PC-9 (cell line): ENCODE data around the gene DUSP22. TPM values are rescaled to one million over a fixed set of nuclear protein-coding genes. Genes with fewer than 3 reads are reported as not detected.

ENCODE experiments used
- BruUV-seq: library from RNA; stranded (reverse); fragments of 400-500 nt; replicated peaks from 2 replicates; lab custom pipeline; 2021; lab: Mats Ljungman, UMichigan
- CTCF ChIA-PET: fragments of 300-600 bp; sonication (Branson Sonifier 250); formaldehyde crosslinking; loops from one replicate; lab custom pipeline; 2022; ENCODE audit warnings: antibody characterized with exemption; lab: Charles Lee
- POLR2A ChIA-PET: fragments of 300-600 bp; sonication (Branson Sonifier 250); formaldehyde crosslinking; loops from one replicate; lab custom pipeline; 2022; ENCODE audit warnings: antibody characterized with exemption; ENCODE audit not compliant: unreplicated experiment; lab: Charles Lee
- DNase-seq, 2 experiments: peaks; one replicate each; pipeline versions ENCODE4 v3.0.0 to v3.0.0-alpha.2; 2015 to 2022; ENCODE audit warnings: mixed read lengths in 1 of 2
- H2AFZ ChIP-seq: fragments of 200-600 bp; sonication (generic); 2 replicates; pipeline ENCODE4 v1.8.1; 2017; ENCODE audit warnings: antibody characterized with exemption
- H3F3A ChIP-seq: fragments of 200-600 bp; sonication (generic); 2 replicates; pipeline ENCODE4 v1.8.1; 2017; ENCODE audit warnings: antibody characterized with exemption, mild to moderate bottlenecking, low read depth; ENCODE audit not compliant: insufficient read depth
- H3K27ac ChIP-seq: fragments of 200-600 bp; sonication (generic); 2 replicates; pipeline ENCODE4 v1.6.1; 2016; ENCODE audit warnings: mixed run types
- H3K27me3 ChIP-seq: fragments of 200-600 bp; sonication (generic); 2 replicates; pipeline ENCODE4 v1.6.1; 2016; ENCODE audit warnings: low read depth, mixed run types; ENCODE audit not compliant: insufficient read depth
- H3K36me3 ChIP-seq: fragments of 200-600 bp; sonication (generic); 2 replicates; pipeline ENCODE4 v1.6.1; 2016; ENCODE audit warnings: low read depth, mixed run types
- H3K4me1 ChIP-seq: fragments of 200-600 bp; sonication (generic); replicated peaks from 2 replicates; pipeline ENCODE4 v1.6.1; 2016; ENCODE audit warnings: mixed run types; ENCODE audit not compliant: insufficient read depth
- H3K4me2 ChIP-seq: fragments of 200-600 bp; sonication (generic); 2 replicates; pipeline ENCODE4 v1.6.1; 2017; ENCODE audit warnings: mixed run types
- H3K4me3 ChIP-seq: fragments of 200-600 bp; sonication (generic); 2 replicates; pipeline ENCODE4 v1.6.1; 2016; ENCODE audit warnings: mixed run types
- H3K79me2 ChIP-seq: fragments of 200-600 bp; sonication (generic); 2 replicates; pipeline ENCODE4 v1.6.1; 2017; ENCODE audit warnings: low read depth, mixed run types
- H3K9me2 ChIP-seq: fragments of 200-600 bp; sonication (generic); 2 replicates; pipeline ENCODE4 v1.8.1; 2017; ENCODE audit warnings: mild to moderate bottlenecking; ENCODE audit not compliant: insufficient read depth
- H3K9me3 ChIP-seq: fragments of 200-600 bp; sonication (generic); 2 replicates; pipeline ENCODE4 v1.8.1; 2016; ENCODE audit warnings: low read depth; ENCODE audit not compliant: insufficient read depth
- H4K20me1 ChIP-seq: fragments of 200-600 bp; sonication (generic); 2 replicates; pipeline ENCODE4 v1.8.1; 2017; ENCODE audit not compliant: insufficient read depth
- CTCF ChIP-seq: fragments of 200-600 bp; sonication (generic); conservative IDR thresholded peaks from 2 replicates; pipeline ENCODE4 v1.6.1; 2017; ENCODE audit warnings: mixed run types, antibody characterized with exemption, mild to moderate bottlenecking, moderate library complexity
- EZH2 ChIP-seq: fragments of 200-600 bp; sonication (generic); IDR thresholded peaks from 2 replicates; pipeline ENCODE4 v1.8.0; 2017; ENCODE audit warnings: antibody characterized with exemption, low read depth
- intact Hi-C: fragments of 100-400 bp; cut with micrococcal nuclease; formaldehyde crosslinking; loops from one replicate; pipeline ENCODE4 v1.10.0; 2022; ENCODE audit not compliant: unreplicated experiment
- total RNA-seq: library from RNA; stranded (reverse); gene quantifications from 2 replicates; pipeline ENCODE4 v1.2.3, GENCODE V29; 2021

DUSP22 gene
- total RNA-seq, 1 experiment from 2014 or later = 25.5 TPM

- ChIA-PET POLR2A (no interaction called here), CTCF (no interaction called here)
- peaks cover 100% of the 10 kb centered on the region for H3K27me3 ChIP-seq
- TF ChIP-seq EZH2 = no peak
- TF ChIP-seq CTCF = no peak
- BruUV-seq = no TSS peak
- H3K4me2 ChIP-seq = no peak overlapping the region
- H3K79me2 ChIP-seq = no peaks in the 10 kb centered on the region
- no peak overlapping the region for H2AFZ ChIP-seq
- no peak for DNase-seq
- no peaks in the 10 kb centered on the region for H3K9me3 ChIP-seq
- intact Hi-C loops = no loop called here
- no peaks in the 10 kb centered on the region for H3K9me2 ChIP-seq
- no peaks in the 10 kb centered on the region for H4K20me1 ChIP-seq
- no peaks in the 10 kb centered on the region for H3K4me1 ChIP-seq
- no peaks in the 10 kb centered on the region for H3F3A ChIP-seq
- H3K4me3 ChIP-seq = no peak overlapping the region
- no peak overlapping the region for H3K27ac ChIP-seq
- H3K36me3 ChIP-seq = no peaks in the 10 kb centered on the region
Observed at GRCh38 chr6:351011-351866, 59.0 kb downstream of the DUSP22 start.

- ChIA-PET CTCF (no interaction called here), POLR2A (no interaction called here)
Observed at GRCh38 chr6:351867-352289, 59.6 kb downstream of the DUSP22 start.

GRCh38 chr6:352474-352873, 60.2 kb downstream of the DUSP22 start:
- intact Hi-C loops = no loop called here
- Histone ChIP-seq H3K27ac (no peak overlapping the region), H3K4me1 (no peaks in the 10 kb centered on the region), H3K9me3 (no peaks in the 10 kb centered on the region), H3K79me2 (no peaks in the 10 kb centered on the region), H3K9me2 (no peaks in the 10 kb centered on the region), H3K36me3 (no peaks in the 10 kb centered on the region), H3K4me2 (no peak overlapping the region), H3K27me3 (peaks cover 100% of the 10 kb centered on the region), H3K4me3 (no peak overlapping the region), H4K20me1 (no peaks in the 10 kb centered on the region), H3F3A (no peaks in the 10 kb centered on the region), H2AFZ (no peak overlapping the region)
- no TSS peak for BruUV-seq
- CTCF ChIA-PET = no interaction called here
- no peak for DNase-seq
- POLR2A ChIA-PET = no interaction called here
- TF ChIP-seq EZH2 (no peak), CTCF (no peak)

More at GRCh38 chr6:351867-352289, 59.6 kb downstream of the DUSP22 start:
- H3K79me2 ChIP-seq = no peaks in the 10 kb centered on the region
- TF ChIP-seq CTCF = no peak
- no peak for TF ChIP-seq EZH2
- intact Hi-C loops = no loop called here
- H4K20me1 ChIP-seq = no peaks in the 10 kb centered on the region
- H3K4me3 ChIP-seq = no peak overlapping the region
- BruUV-seq = no TSS peak
- no peak overlapping the region for H3K4me2 ChIP-seq
- H3K4me1 ChIP-seq = no peaks in the 10 kb centered on the region
- H3K27ac ChIP-seq = no peak overlapping the region
- H3K9me3 ChIP-seq = no peaks in the 10 kb centered on the region
- no peaks in the 10 kb centered on the region for H3F3A ChIP-seq
- H3K9me2 ChIP-seq = no peaks in the 10 kb centered on the region
- H3K27me3 ChIP-seq = peaks cover 100% of the 10 kb centered on the region
- H3K36me3 ChIP-seq = no peaks in the 10 kb centered on the region
- no peak overlapping the region for H2AFZ ChIP-seq
- DNase-seq = no peak
